ENCODE measurements around the gene OSBPL1A. TPM values are rescaled to one million over a fixed set of nuclear protein-coding genes. Genes with fewer than 3 reads are reported as not detected.

OSBPL1A gene
- total RNA-seq, 4 donors from 2014 or later: 81.4 to 109 (median 99.3) TPM

GRCh38 chr18:24197412-24197811 is 200.2 kb downstream of the OSBPL1A start:
- H3K9me3 ChIP-seq: no peaks in the 10 kb centered on the region
- no peak for TF ChIP-seq EP300 (IDR thresholded peaks at IDR 0.05)
- no peak for DNase-seq (ENCODE audit: low spot score in 2 of 2)
- no peaks in the 10 kb centered on the region for H3K27me3 ChIP-seq
- H3K27ac ChIP-seq: no peak overlapping the region
- H3K4me1 ChIP-seq: peaks cover 0 to 24% (median 6%) of the 10 kb centered on the region in 4 donors
- WGBS, 2 donors: 87 to 88% methylated on average over 1 of the region's 1 CpG
- no peak overlapping the region for H3K4me3 ChIP-seq
- H3K36me3 ChIP-seq: peaks cover 0 to 13% (median 0%) of the 10 kb centered on the region in 3 donors

GRCh38 chr18:24196764-24197163 is 200.9 kb downstream of the OSBPL1A start:
- WGBS, 2 donors: 86 to 92% methylated on average over 4 of the region's 4 CpGs
- no peaks in the 10 kb centered on the region for H3K9me3 ChIP-seq

GRCh38 chr18:24195296-24196053 is 202.1 kb downstream of the OSBPL1A start:
- WGBS, 2 donors: 85 to 88% methylated on average over 9 of the region's 9 CpGs
- peaks cover 0 to 10% (median under 1%) of the 10 kb centered on the region in 4 donors for H3K4me1 ChIP-seq
- H3K36me3 ChIP-seq: peaks cover 0 to 13% (median 0%) of the 10 kb centered on the region in 3 donors
- no peak overlapping the region for H3K4me3 ChIP-seq
- no peak overlapping the region for H3K27ac ChIP-seq
- no peaks in the 10 kb centered on the region for H3K27me3 ChIP-seq
- no peak for TF ChIP-seq CTCF (IDR thresholded peaks at IDR 0.05)
- no peak for TF ChIP-seq POLR2A (IDR thresholded peaks at IDR 0.05)
- no peak for TF ChIP-seq EP300 (IDR thresholded peaks at IDR 0.05)
- no peaks in the 10 kb centered on the region for H3K9me3 ChIP-seq
- DNase-seq (ENCODE audit: low spot score in 2 of 2): no peak

More at GRCh38 chr18:24196764-24197163, 200.9 kb downstream of the OSBPL1A start:
- no peak overlapping the region for H3K27ac ChIP-seq
- no peaks in the 10 kb centered on the region for H3K27me3 ChIP-seq
- H3K4me1 ChIP-seq: peaks cover 0 to 19% (median 6%) of the 10 kb centered on the region in 4 donors
- DNase-seq (ENCODE audit: low spot score in 2 of 2): no peak
- peaks cover 0 to 13% (median 0%) of the 10 kb centered on the region in 3 donors for H3K36me3 ChIP-seq
- H3K4me3 ChIP-seq: no peak overlapping the region
- no peak for TF ChIP-seq EP300 (IDR thresholded peaks at IDR 0.05)
- no peak for TF ChIP-seq CTCF (IDR thresholded peaks at IDR 0.05)
- TF ChIP-seq POLR2A (IDR thresholded peaks at IDR 0.05): no peak

GRCh38 chr18:24190590-24190989 is 207.0 kb downstream of the OSBPL1A start:
- 41 to 58% methylated on average over 2 of the region's 2 CpGs for WGBS, 2 donors
- H3K27me3 ChIP-seq: no peaks in the 10 kb centered on the region
- no peak overlapping the region for H3K4me3 ChIP-seq
- H3K4me1 ChIP-seq: peaks cover 0 to 15% (median 0%) of the 10 kb centered on the region in 4 donors
- peaks cover 0 to 13% (median 0%) of the 10 kb centered on the region in 3 donors for H3K36me3 ChIP-seq
- H3K9me3 ChIP-seq: no peaks in the 10 kb centered on the region
- no peak for DNase-seq (ENCODE audit: low spot score in 2 of 2)
- no peak overlapping the region for H3K27ac ChIP-seq
- TF ChIP-seq POLR2A (IDR thresholded peaks at IDR 0.05) (no peak), CTCF (IDR thresholded peaks at IDR 0.05) (no peak), EP300 (IDR thresholded peaks at IDR 0.05) (no peak)

GRCh38 chr18:24189664-24190346 is 207.8 kb downstream of the OSBPL1A start:
- Histone ChIP-seq H3K9me3 (no peaks in the 10 kb centered on the region), H3K27ac (no peak overlapping the region), H3K4me1 (peaks cover 0 to 15% (median 0%) of the 10 kb centered on the region in 4 donors), H3K4me3 (no peak overlapping the region), H3K27me3 (no peaks in the 10 kb centered on the region), H3K36me3 (peaks cover 0 to 5% (median 0%) of the 10 kb centered on the region in 3 donors)
- DNase-seq (ENCODE audit: low spot score in 2 of 2): no peak
- 84 to 87% methylated on average over 15 of the region's 15 CpGs for WGBS, 2 donors
- TF ChIP-seq CTCF (IDR thresholded peaks at IDR 0.05) (no peak), EP300 (IDR thresholded peaks at IDR 0.05) (no peak)
